A549 treated with dexamethasone at 1 μM for 4 hours (cell line): Measurements from ENCODE around the gene ZNF254. TPM values are rescaled to one million over a fixed set of nuclear protein-coding genes. Genes with fewer than 3 reads are reported as not detected.

Source experiments
- total RNA-seq: library from RNA; stranded (reverse); fragments of 200-300 nt; extraction: Qiagen RNA extraction; gene quantifications from 5 replicates; pipeline ENCODE4 v1.2.3, GENCODE V29; 2022

The ZNF254 gene
- total RNA-seq = 6.8 to 10.4 TPM (median 7.1 TPM) in 5 replicates

GRCh38 chr19:24086974-24087595 lies at the start of gene ZNF254:
ZNF254 (plus strand) TSS chr19:24087187; CDS start chr19:24087308, 121 bp downstream.

Other genes with a start within 250 kb of the ZNF254 start
- 0.44 to 0.83 TPM (median 0.49 TPM) in 5 replicates for gene ZNF726, start 172.3 kb upstream of the ZNF254 start, total RNA-seq